Gastroesophageal sphincter (tissue), 3 donors: ENCODE data around the gene STAT6.

Experiments used
- EP300 ChIP-seq: sonication (generic); formaldehyde crosslinking; IDR thresholded peaks from one replicate; pipeline ENCODE4 v1.6.1; 2017; ENCODE audit warnings: antibody characterized with exemption, mild to moderate bottlenecking
- POLR2A ChIP-seq, 2 donors: fragments of 450-650 bp; IDR thresholded peaks; one replicate each; pipeline ENCODE4 v1.6.1; 2017; ENCODE audit warnings: antibody characterized with exemption in 2 of 2, mild to moderate bottlenecking in 2 of 2, moderate library complexity in 1 of 2
- POLR2AphosphoS5 ChIP-seq: sonication (generic); formaldehyde crosslinking; IDR thresholded peaks from one replicate; pipeline ENCODE4 v1.6.1; 2017; ENCODE audit warnings: antibody characterized with exemption
- TF ChIP-seq, protein P1 (sequence below), 4 experiments: fragments of 200-600 bp in 2 of 4; fragments of 450-650 bp in 2 of 4; sonication (generic) in 1 of 4; IDR thresholded peaks; one replicate each; pipeline ENCODE4 v1.5.1; 2017 to 2019; ENCODE audit warnings: antibody characterized with exemption in 4 of 4, mild to moderate bottlenecking in 2 of 4, moderate library complexity in 2 of 4

GRCh38 chr12:57093415-57094207 is 17.6 kb downstream of the STAT6 start:
- TF ChIP-seq POLR2A (IDR thresholded peaks at IDR 0.05) (no peak), POLR2AphosphoS5 (no peak), EP300 (no peak)
- TF ChIP-seq, protein P1, sequence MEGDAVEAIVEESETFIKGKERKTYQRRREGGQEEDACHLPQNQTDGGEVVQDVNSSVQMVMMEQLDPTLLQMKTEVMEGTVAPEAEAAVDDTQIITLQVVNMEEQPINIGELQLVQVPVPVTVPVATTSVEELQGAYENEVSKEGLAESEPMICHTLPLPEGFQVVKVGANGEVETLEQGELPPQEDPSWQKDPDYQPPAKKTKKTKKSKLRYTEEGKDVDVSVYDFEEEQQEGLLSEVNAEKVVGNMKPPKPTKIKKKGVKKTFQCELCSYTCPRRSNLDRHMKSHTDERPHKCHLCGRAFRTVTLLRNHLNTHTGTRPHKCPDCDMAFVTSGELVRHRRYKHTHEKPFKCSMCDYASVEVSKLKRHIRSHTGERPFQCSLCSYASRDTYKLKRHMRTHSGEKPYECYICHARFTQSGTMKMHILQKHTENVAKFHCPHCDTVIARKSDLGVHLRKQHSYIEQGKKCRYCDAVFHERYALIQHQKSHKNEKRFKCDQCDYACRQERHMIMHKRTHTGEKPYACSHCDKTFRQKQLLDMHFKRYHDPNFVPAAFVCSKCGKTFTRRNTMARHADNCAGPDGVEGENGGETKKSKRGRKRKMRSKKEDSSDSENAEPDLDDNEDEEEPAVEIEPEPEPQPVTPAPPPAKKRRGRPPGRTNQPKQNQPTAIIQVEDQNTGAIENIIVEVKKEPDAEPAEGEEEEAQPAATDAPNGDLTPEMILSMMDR (IDR thresholded peaks at IDR 0.05) = peak in 2 of 4 experiments; percentile 51 to 70
